PC-3 (cell line): ENCODE measurements around the gene SPCS2. TPM values are rescaled to one million over a fixed set of nuclear protein-coding genes. Genes with fewer than 3 reads are reported as not detected.

Source experiments
- ATAC-seq: fragments of 200-7000 bp; cut with Tn5 transposase; 2 replicates; pipeline ENCODE4 v1.9.1; 2020; ENCODE audit warnings: mild to moderate bottlenecking, moderate library complexity
- BruUV-seq: library from RNA; stranded (reverse); fragments of 400-500 nt; replicated peaks from 2 replicates; lab custom pipeline; 2021; lab: Mats Ljungman, UMichigan
- CTCF ChIA-PET: fragments of 300-600 bp; sonication (Branson Sonifier 250); formaldehyde crosslinking; loops from one replicate; lab custom pipeline; 2022; ENCODE audit warnings: antibody characterized with exemption; lab: Charles Lee
- POLR2A ChIA-PET: fragments of 300-600 bp; sonication (Branson Sonifier 250); formaldehyde crosslinking; loops from one replicate; lab custom pipeline; 2022; ENCODE audit warnings: antibody characterized with exemption; ENCODE audit not compliant: unreplicated experiment; lab: Charles Lee
- DNase-seq: peaks from one replicate; pipeline ENCODE4 v3.0.0-alpha.2; 2015
- H2AFZ ChIP-seq: fragments of 300-600 bp; sonication (generic); 2 replicates; pipeline ENCODE4 v1.6.0; 2016; ENCODE audit warnings: antibody characterized with exemption, low read length
- H3F3A ChIP-seq: fragments of 300-600 bp; sonication (generic); one replicate; pipeline ENCODE4 v1.6.0; 2017; ENCODE audit warnings: antibody characterized with exemption, low read length, control low read depth, mild to moderate bottlenecking; ENCODE audit not compliant: unreplicated experiment
- H3K27ac ChIP-seq: fragments of 300-600 bp; sonication (generic); 2 replicates; pipeline ENCODE4 v1.5.1; 2016; ENCODE audit warnings: mild to moderate bottlenecking, low read length
- H3K27me3 ChIP-seq: fragments of 300-600 bp; sonication (generic); 2 replicates; pipeline ENCODE4 v1.6.1; 2016; ENCODE audit warnings: low read length, mixed read lengths
- H3K36me3 ChIP-seq: fragments of 300-600 bp; sonication (generic); 2 replicates; pipeline ENCODE4 v1.6.1; 2016; ENCODE audit warnings: low read depth, mixed run types, low read length, mixed read lengths
- H3K4me1 ChIP-seq: fragments of 300-600 bp; sonication (generic); 2 replicates; pipeline ENCODE4 v1.5.1; 2016; ENCODE audit warnings: low read length; ENCODE audit not compliant: insufficient read depth
- H3K4me2 ChIP-seq: fragments of 300-600 bp; sonication (generic); 2 replicates; pipeline ENCODE4 v1.6.0; 2016; ENCODE audit warnings: low read length
- H3K4me3 ChIP-seq: fragments of 300-600 bp; sonication (generic); 2 replicates; pipeline ENCODE4 v1.5.1; 2016; ENCODE audit warnings: mild to moderate bottlenecking, low read length, mixed read lengths
- H3K79me2 ChIP-seq: fragments of 300-600 bp; sonication (generic); 2 replicates; pipeline ENCODE4 v1.6.1; 2017; ENCODE audit warnings: low read length, mixed read lengths
- H3K9ac ChIP-seq: fragments of 300-600 bp; sonication (generic); 2 replicates; pipeline ENCODE4 v1.6.0; 2016; ENCODE audit warnings: mild to moderate bottlenecking, low read length
- H3K9me2 ChIP-seq: fragments of 300-600 bp; sonication (generic); replicated peaks from 2 replicates; pipeline ENCODE4 v1.6.1; 2016; ENCODE audit warnings: mixed run types, low read length, mixed read lengths
- H3K9me3 ChIP-seq: fragments of 300-600 bp; sonication (generic); 2 replicates; pipeline ENCODE4 v1.6.1; 2016; ENCODE audit warnings: low read length, mixed read lengths
- H4K20me1 ChIP-seq: fragments of 300-600 bp; sonication (generic); 2 replicates; pipeline ENCODE4 v1.6.1; 2016; ENCODE audit warnings: low read length, mixed read lengths
- CTCF ChIP-seq: fragments of 300-600 bp; sonication (generic); conservative IDR thresholded peaks from 2 replicates; pipeline ENCODE4 v1.5.1; 2017; ENCODE audit warnings: antibody characterized with exemption, low read depth, mild to moderate bottlenecking, low read length
- EZH2 ChIP-seq: fragments of 300-600 bp; sonication (generic); IDR thresholded peaks from one replicate; pipeline ENCODE4 v1.6.1; 2017; ENCODE audit warnings: antibody characterized with exemption, mild to moderate bottlenecking, low read length; ENCODE audit not compliant: unreplicated experiment
- EZH2phosphoT487 ChIP-seq: fragments of 300-600 bp; sonication (generic); IDR thresholded peaks from 2 replicates; pipeline ENCODE4 v1.6.1; 2018; ENCODE audit warnings: mild to moderate bottlenecking, antibody characterized with exemption, low read length, borderline replicate concordance
- intact Hi-C: fragments of 100-400 bp; cut with micrococcal nuclease; formaldehyde crosslinking; loops from 2 replicates; pipeline ENCODE4 v1.9.0; 2023
- total RNA-seq: library from RNA; depleted of rRNA; stranded (reverse); fragments of >200 nt; gene quantifications from 2 replicates; pipeline ENCODE4 v1.2.3, GENCODE V29; 2014

SPCS2 gene
- total RNA-seq, 1 experiment from 2014 or later = 129 TPM

GRCh38 chr11:74990941-74991340 lies 41.9 kb downstream of the SPCS2 start:
- H3K4me1 ChIP-seq = peaks cover 10% of the 10 kb centered on the region
- no peak overlapping the region for H2AFZ ChIP-seq
- BruUV-seq = no TSS peak
- peaks cover 34% of the 10 kb centered on the region for H3K79me2 ChIP-seq
- ChIA-PET CTCF (no interaction called here), POLR2A (no interaction called here)
- intact Hi-C loops = no loop called here
- DNase-seq = no peak
- H3K9me3 ChIP-seq = no peaks in the 10 kb centered on the region
- no peak for ATAC-seq
- H3K9me2 ChIP-seq = no peaks in the 10 kb centered on the region
- H3K9ac ChIP-seq = no peak overlapping the region
- no peak for TF ChIP-seq CTCF
- no peak for TF ChIP-seq EZH2phosphoT487
- TF ChIP-seq EZH2 = no peak
- H4K20me1 ChIP-seq = no peaks in the 10 kb centered on the region
- peak overlapping the region; percentile 89 for H3K4me2 ChIP-seq
- H3K4me3 ChIP-seq = no peak overlapping the region
- H3F3A ChIP-seq = no peaks in the 10 kb centered on the region
- peaks cover 8% of the 10 kb centered on the region; the same call in 1 of the 2 replicates for H3K36me3 ChIP-seq
- H3K27ac ChIP-seq = no peak overlapping the region
- H3K27me3 ChIP-seq = no peaks in the 10 kb centered on the region

- no TSS peak for BruUV-seq
- no peak for ATAC-seq
- Histone ChIP-seq H3K4me2 (no peak overlapping the region), H3K9ac (no peak overlapping the region), H2AFZ (no peak overlapping the region), H3K79me2 (peaks cover 34% of the 10 kb centered on the region), H3K9me2 (no peaks in the 10 kb centered on the region), H3K27ac (no peak overlapping the region), H3F3A (no peaks in the 10 kb centered on the region), H3K36me3 (peaks cover 14% of the 10 kb centered on the region; the same call in 1 of the 2 replicates), H3K4me3 (no peak overlapping the region), H3K27me3 (no peaks in the 10 kb centered on the region), H3K4me1 (peaks cover 10% of the 10 kb centered on the region), H3K9me3 (no peaks in the 10 kb centered on the region), H4K20me1 (no peaks in the 10 kb centered on the region)
- CTCF ChIA-PET = no interaction called here
- intact Hi-C loops = no loop called here
- no peak for DNase-seq
- POLR2A ChIA-PET = interaction anchor here (0.6 kb wide), 1 partner anchor 9 kb away, joined by 5 read pairs; no protein-coding TSS in a partner anchor
- TF ChIP-seq EZH2phosphoT487 = no peak
- no peak for TF ChIP-seq CTCF
- TF ChIP-seq EZH2 = no peak
Observed at GRCh38 chr11:74992852-74993251, 43.8 kb downstream of the SPCS2 start.

- no peak overlapping the region for H3K9ac ChIP-seq
- H3K9me3 ChIP-seq = no peaks in the 10 kb centered on the region
- H3F3A ChIP-seq = no peaks in the 10 kb centered on the region
- no peak overlapping the region for H3K4me3 ChIP-seq
- ChIA-PET CTCF (no interaction called here), POLR2A (no interaction called here)
- no peaks in the 10 kb centered on the region for H3K4me1 ChIP-seq
- H3K4me2 ChIP-seq = no peak overlapping the region
- no peak for TF ChIP-seq CTCF
- no peak for TF ChIP-seq EZH2
- TF ChIP-seq EZH2phosphoT487 = no peak
- no peak for DNase-seq
- intact Hi-C loops = no loop called here
- H3K36me3 ChIP-seq = peaks cover 13% of the 10 kb centered on the region; the same call in 1 of the 2 replicates
- no peak overlapping the region for H2AFZ ChIP-seq
- no peaks in the 10 kb centered on the region for H3K79me2 ChIP-seq
- no peak overlapping the region for H3K27ac ChIP-seq
- H4K20me1 ChIP-seq = no peaks in the 10 kb centered on the region
- no peaks in the 10 kb centered on the region for H3K27me3 ChIP-seq
- no peaks in the 10 kb centered on the region for H3K9me2 ChIP-seq
- no peak for ATAC-seq
- no TSS peak for BruUV-seq
Observed at GRCh38 chr11:75000975-75001354, 51.9 kb downstream of the SPCS2 start.
